NT2/D1 (cell line): ENCODE results near the gene SPIB.
"Not testable (repeated sequence)": the region's sequence is repeated elsewhere in the genome, so short reads cannot be mapped to it uniquely, and the experiment has no call there.

Experiments
- DNase-seq: peaks from one replicate; pipeline ENCODE4 v3.0.0-alpha.2; 2011; ENCODE audit warnings: low read depth, low spot score
- H3K27me3 ChIP-seq: 2 replicates; pipeline ENCODE4 v1.6.0; 2011; ENCODE audit warnings: mild to moderate bottlenecking; ENCODE audit not compliant: insufficient read length, insufficient read depth
- H3K36me3 ChIP-seq: 2 replicates; pipeline ENCODE4 v1.6.1; 2011; ENCODE audit warnings: mild to moderate bottlenecking, low read length, mixed read lengths; ENCODE audit not compliant: insufficient read depth, insufficient read length
- H3K4me1 ChIP-seq: 2 replicates; pipeline ENCODE4 v1.5.1; 2011; ENCODE audit not compliant: insufficient read depth, insufficient read length
- H3K4me3 ChIP-seq: 2 replicates; pipeline ENCODE4 v1.5.1; 2011; ENCODE audit warnings: low read depth; ENCODE audit not compliant: insufficient read length
- H3K9ac ChIP-seq: 2 replicates; pipeline ENCODE4 v1.6.0; 2011; ENCODE audit warnings: low read depth; ENCODE audit not compliant: insufficient read length
- H3K9me3 ChIP-seq: 2 replicates; pipeline ENCODE4 v1.5.1; 2011; ENCODE audit warnings: mild to moderate bottlenecking, low read length; ENCODE audit not compliant: insufficient read depth
- SUZ12 ChIP-seq: IDR thresholded peaks from 2 replicates; pipeline ENCODE4 v1.6.1; 2011; ENCODE audit not compliant: insufficient read length, insufficient read depth; ENCODE audit errors: extremely low read depth
- YY1 ChIP-seq: IDR thresholded peaks from 2 replicates; pipeline ENCODE4 v1.6.1; 2011; ENCODE audit not compliant: insufficient read length, insufficient read depth
- ZNF274 ChIP-seq: IDR thresholded peaks from 2 replicates; pipeline ENCODE4 v1.6.1; 2011; ENCODE audit warnings: mild to moderate bottlenecking, low read depth, low read length

Gene SPIB

DNA sequence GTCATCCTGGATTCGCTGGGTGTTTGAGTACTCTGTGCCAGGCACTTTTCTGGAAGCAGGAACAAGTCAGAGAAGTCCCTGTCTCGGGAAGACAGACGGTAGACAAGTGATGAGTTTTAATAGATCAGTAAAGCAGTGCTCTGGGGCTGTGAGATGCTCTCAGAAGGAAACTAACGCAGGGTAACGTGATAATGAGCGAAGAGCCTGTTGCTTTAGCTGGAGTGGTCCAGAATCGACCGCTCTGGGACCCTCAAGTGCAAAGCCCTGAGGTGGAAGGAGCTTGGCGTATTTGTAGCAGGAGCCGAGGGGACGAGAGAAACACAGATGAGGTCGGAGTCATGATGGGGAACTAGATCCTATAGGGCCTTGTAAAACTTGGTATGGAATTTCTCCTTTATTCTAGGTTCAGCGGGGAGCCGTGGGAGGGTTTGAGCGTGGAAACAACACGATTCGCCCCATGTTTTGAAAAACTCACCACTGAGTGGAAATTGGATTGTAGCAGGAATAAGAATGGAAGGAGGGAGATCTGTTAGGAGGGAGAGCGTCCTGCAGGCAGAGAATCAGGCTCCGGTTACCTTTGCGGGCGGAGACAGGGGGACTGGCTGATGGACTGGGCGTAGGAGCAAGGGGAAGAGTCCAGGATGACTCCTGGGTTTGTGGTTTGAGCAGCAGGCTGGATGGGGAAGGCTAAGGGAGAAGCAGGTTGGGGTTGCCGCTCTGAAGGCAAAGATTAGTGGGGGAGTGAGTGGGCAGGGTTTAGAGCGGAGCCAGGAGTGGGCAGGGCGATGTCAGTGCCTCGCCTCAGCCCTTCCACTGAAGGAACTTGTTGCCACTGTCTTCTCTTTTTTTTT, 33.8 kb upstream of the SPIB start:
- no peak for TF ChIP-seq YY1
- TF ChIP-seq SUZ12: no peak
- TF ChIP-seq ZNF274: no peak
- peak overlapping the region; percentile 94 for H3K9ac ChIP-seq
- H3K27me3 ChIP-seq: no peaks in the 10 kb centered on the region
- peaks cover 2% of the 10 kb centered on the region for H3K4me1 ChIP-seq
- peaks cover 4% of the 10 kb centered on the region; the same call in 1 of the 2 replicates for H3K9me3 ChIP-seq
- DNase-seq: no peak
- H3K36me3 ChIP-seq: peaks cover 61% of the 10 kb centered on the region
- H3K4me3 ChIP-seq: peak overlapping the region; percentile 85

GRCh38 chr19:50387176-50387867, 31.4 kb upstream of the SPIB start:
- DNase-seq: no peak
- peaks cover 42% of the 10 kb centered on the region for H3K36me3 ChIP-seq
- peaks cover 2% of the 10 kb centered on the region for H3K4me1 ChIP-seq
- TF ChIP-seq SUZ12 (no peak), ZNF274 (no peak), YY1 (no peak)
- H3K4me3 ChIP-seq: no peak overlapping the region
- no peaks in the 10 kb centered on the region for H3K27me3 ChIP-seq
- no peak overlapping the region for H3K9ac ChIP-seq
- H3K9me3 ChIP-seq: peaks cover 14% of the 10 kb centered on the region; the same call in 1 of the 2 replicates

- no peak for DNase-seq
- TF ChIP-seq SUZ12 (no peak), ZNF274 (no peak), YY1 (no peak)
- peaks cover 41% of the 10 kb centered on the region for H3K36me3 ChIP-seq
- no peak overlapping the region for H3K9ac ChIP-seq
- no peaks in the 10 kb centered on the region for H3K27me3 ChIP-seq
- H3K4me1 ChIP-seq: peaks cover 2% of the 10 kb centered on the region
- H3K4me3 ChIP-seq: no peak overlapping the region
- peaks cover 19% of the 10 kb centered on the region; the same call in 1 of the 2 replicates for H3K9me3 ChIP-seq
Observed at GRCh38 chr19:50387868-50388245, 30.9 kb upstream of the SPIB start.

DNA sequence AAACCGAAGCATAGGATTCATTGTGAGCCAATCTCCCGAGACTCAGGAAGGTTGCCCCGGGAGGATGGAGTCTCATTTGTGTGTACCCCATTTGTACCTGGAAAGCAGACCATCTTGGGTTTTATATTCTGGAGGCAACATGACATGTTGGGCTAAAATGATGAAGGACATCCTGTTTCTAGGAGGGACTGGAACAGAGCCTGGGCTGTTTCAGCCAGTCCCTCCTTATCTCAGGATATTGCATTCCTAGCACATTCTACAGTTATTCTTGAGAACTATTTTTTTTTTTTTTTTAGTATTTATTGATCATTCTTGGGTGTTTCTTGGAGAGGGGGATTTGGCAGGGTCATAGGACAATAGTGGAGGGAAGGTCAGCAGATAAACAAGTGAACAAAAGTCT, 28.4 kb upstream of the SPIB start:
- not testable (repeated sequence) for H3K27me3 ChIP-seq, DNase-seq, H3K9ac ChIP-seq, H3K4me3 ChIP-seq, H3K4me1 ChIP-seq
- Histone ChIP-seq H3K9me3 (peaks cover 19% of the 10 kb centered on the region; the same call in 1 of the 2 replicates), H3K36me3 (peaks cover 53% of the 10 kb centered on the region)

DNA sequence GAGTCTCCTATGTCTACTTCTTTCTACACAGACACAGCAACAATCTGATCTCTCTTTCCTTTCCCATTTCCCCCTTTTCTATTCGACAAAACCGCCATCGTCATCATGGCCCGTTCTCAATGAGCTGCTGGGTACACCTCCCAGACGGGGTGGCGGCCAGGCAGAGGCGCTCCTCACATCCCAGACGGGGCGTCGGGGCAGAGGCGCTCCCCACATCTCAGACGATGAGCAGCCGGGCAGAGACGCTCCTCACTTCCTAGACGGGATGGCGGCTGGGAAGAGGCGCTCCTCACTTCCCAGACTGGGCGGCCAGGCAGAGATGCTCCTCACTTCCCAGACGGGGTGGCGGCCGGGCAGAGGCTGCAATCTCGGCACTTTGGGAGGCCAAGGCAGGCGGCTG, 27.8 kb upstream of the SPIB start:
- not testable (repeated sequence) for DNase-seq, H3K9ac ChIP-seq, H3K4me3 ChIP-seq, H3K4me1 ChIP-seq, H3K27me3 ChIP-seq
- Histone ChIP-seq H3K36me3 (peaks cover 53% of the 10 kb centered on the region), H3K9me3 (peaks cover 19% of the 10 kb centered on the region; the same call in 1 of the 2 replicates)

GRCh38 chr19:50392759-50393158, 26.0 kb upstream of the SPIB start:
- Histone ChIP-seq H3K36me3 (peaks cover 39% of the 10 kb centered on the region), H3K27me3 (no peaks in the 10 kb centered on the region), H3K4me3 (no peak overlapping the region), H3K9ac (no peak overlapping the region), H3K4me1 (no peaks in the 10 kb centered on the region), H3K9me3 (peaks cover 19% of the 10 kb centered on the region; the same call in 1 of the 2 replicates)
- DNase-seq: no peak
- TF ChIP-seq ZNF274: no peak
- TF ChIP-seq SUZ12: no peak
- no peak for TF ChIP-seq YY1

DNA sequence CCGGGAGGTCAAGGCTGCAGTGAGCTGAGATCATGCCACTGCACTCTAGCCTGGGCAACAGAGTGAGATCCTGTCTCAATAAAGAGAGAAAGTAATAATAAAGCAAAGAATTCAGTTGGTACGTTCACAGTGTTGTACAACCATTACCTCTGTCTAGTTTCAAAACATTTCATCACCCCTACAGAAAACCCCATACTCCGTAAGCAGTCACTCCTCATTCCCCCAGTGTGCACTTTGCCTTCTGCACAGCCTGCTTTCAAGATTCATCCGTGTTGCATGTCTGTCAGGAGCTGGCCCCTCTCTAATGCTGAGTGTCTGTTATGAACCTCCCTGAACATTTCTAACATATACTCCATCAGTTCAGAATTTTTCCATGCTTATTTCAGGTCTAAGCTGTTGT, 25.1 kb upstream of the SPIB start:
- H3K36me3 ChIP-seq: peaks cover 32% of the 10 kb centered on the region
- no peak overlapping the region for H3K9ac ChIP-seq
- DNase-seq: no peak
- no peaks in the 10 kb centered on the region for H3K27me3 ChIP-seq
- H3K4me1 ChIP-seq: no peaks in the 10 kb centered on the region
- peaks cover 19% of the 10 kb centered on the region; the same call in 1 of the 2 replicates for H3K9me3 ChIP-seq
- no peak for TF ChIP-seq SUZ12
- TF ChIP-seq YY1: no peak
- no peak for TF ChIP-seq ZNF274
- no peak overlapping the region for H3K4me3 ChIP-seq

DNA sequence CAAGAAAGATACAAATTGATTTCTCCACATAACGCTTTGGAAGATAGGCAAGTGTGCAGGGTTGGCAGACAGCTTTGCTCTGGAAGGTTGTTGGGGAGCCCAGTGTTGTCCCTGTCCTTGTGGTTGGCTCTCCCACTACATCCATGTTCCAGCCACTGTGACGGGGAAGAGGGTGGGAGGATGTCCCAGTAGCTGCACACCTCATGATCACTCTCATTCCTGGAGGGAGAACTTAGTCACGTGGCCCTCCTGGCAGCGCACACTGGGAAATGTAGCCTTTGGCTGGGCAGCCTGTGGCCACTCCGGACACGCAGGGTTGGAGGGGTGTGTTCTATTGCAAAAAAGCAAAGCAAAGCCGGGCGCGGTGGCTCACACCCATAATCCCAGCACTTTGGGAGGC, 24.7 kb upstream of the SPIB start:
- no peak for TF ChIP-seq ZNF274
- no peak for TF ChIP-seq SUZ12
- TF ChIP-seq YY1: no peak

More for the DNA sequence above, 24.7 kb upstream of the SPIB start:
- Histone ChIP-seq H3K9ac (no peak overlapping the region), H3K4me1 (no peaks in the 10 kb centered on the region), H3K27me3 (no peaks in the 10 kb centered on the region), H3K4me3 (no peak overlapping the region), H3K36me3 (peaks cover 33% of the 10 kb centered on the region), H3K9me3 (peaks cover 19% of the 10 kb centered on the region; the same call in 1 of the 2 replicates)
- no peak for DNase-seq
